Subcutaneous adipose tissue (tissue), 4 donors: ENCODE data around the gene KRCC1. TPM values are rescaled to one million over a fixed set of nuclear protein-coding genes. Genes with fewer than 3 reads are reported as not detected.

Experiments
- CTCF ChIP-seq: fragments of 450-650 bp; IDR thresholded peaks from one replicate; pipeline ENCODE4 v1.5.1; 2016; ENCODE audit warnings: low read depth, mild to moderate bottlenecking, control low read depth, antibody characterized with exemption, moderate library complexity
- total RNA-seq, 4 donors: library from RNA; depleted of rRNA; stranded (reverse); fragments of >200 nt; gene quantifications; one replicate each; pipeline ENCODE4 v1.1.0, GENCODE V29; 2016

The KRCC1 gene
- total RNA-seq, 4 donors from 2014 or later, result 35.7 to 61.0 (median 51.5) TPM

DNA sequence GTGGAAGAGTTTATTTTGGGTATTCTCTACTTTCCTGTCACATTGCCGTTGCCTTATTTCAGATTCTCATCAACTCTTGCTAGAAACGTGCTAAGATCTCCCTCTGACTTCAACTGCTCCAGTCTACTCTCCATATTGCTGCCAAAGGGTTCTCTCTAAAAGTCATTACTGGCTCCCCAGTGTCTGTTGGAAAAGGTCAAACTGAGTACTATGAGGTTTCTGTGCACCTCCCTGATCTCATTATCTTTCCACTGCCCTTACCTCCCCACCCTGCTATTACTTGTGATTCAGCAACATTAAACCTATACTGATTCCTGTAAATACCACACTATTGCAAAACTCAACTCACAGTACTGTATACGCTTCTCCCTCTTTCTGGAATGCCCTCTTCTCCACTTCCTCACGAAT is 1.9 kb upstream of the KRCC1 start:
- no peak for TF ChIP-seq CTCF

GRCh38 chr2:88054782-88055370 is 707 bp downstream of the KRCC1 start:
- no peak for TF ChIP-seq CTCF

DNA sequence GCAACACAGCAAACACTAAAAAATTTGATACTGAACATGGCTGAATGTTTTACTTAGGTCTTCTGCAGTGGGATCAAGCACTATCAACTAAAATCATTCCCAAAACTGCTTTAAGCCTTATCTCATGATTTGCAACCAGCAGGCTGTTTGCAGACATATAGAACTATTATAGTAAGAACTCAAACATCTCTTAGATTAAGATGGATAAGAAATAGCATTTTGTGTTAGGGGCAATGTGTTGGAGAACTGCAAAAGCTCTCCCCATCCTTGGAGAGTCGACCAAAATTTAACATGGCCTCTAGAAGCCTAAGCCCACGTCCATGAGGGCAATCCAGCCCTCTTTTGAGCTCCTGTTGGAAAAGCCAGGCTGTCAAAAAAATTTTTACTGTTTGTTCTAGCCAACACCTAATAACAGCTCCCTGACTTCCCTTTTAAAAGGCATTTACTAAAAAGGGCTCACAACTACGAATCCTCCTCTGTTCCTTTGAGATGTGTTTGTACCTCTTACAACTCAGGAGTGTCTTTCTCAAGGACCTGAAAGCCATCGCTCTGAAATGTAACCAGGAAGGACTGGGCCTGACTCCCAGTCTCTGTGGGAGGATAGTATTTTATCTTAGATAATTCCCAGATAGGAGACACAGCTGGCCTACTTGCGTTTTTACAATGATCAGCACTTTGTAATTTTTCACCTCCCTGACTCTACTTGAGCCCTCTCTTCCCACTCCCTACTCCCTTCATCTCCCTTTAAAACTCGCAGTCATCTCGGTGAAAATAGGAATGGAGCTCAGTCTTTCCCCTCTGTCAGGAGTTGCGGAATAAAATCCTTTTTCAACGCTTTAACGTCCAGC is 1.4 kb downstream of the KRCC1 start:
- TF ChIP-seq CTCF, result no peak

GRCh38 chr2:88053296-88053695 is 2.3 kb downstream of the KRCC1 start:
- no peak for TF ChIP-seq CTCF

DNA sequence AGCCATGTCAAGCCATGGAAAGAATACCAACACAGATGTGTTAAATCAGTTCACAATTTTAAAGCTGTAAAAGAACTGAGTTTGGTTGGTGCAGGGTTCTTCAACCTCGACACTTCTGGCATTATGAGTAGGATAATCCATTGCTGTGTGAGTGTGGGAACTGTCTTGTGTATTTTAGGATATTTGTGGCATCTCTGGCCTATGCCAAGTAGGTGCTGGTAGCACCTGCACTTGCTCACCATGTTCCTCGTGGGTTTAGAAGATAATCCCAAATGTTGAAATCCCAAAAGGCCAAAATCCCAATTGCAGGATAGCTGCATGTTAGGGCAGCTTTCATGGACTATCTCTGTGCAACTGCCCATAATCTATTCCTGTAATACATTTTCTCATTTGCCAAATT is 3.8 kb downstream of the KRCC1 start:
- no peak for TF ChIP-seq CTCF

GRCh38 chr2:88049622-88050021 is 6.0 kb downstream of the KRCC1 start:
- TF ChIP-seq CTCF, result no peak

GRCh38 chr2:88048541-88048940 is 7.0 kb downstream of the KRCC1 start:
- no peak for TF ChIP-seq CTCF
